MM.1S (cell line): ENCODE results near the gene ZNF763.
"Not testable (repeated sequence)": the region's sequence is repeated elsewhere in the genome, so short reads cannot be mapped to it uniquely, and the experiment has no call there.

ENCODE experiments used
- EZH2 ChIP-seq: fragments of 300-600 bp; sonication (generic); optimal IDR thresholded peaks from 2 replicates; pipeline ENCODE3; 2017; ENCODE audit warnings: low read depth, mild to moderate bottlenecking, antibody characterized with exemption, low read length, mixed read lengths
- TF ChIP-seq, protein P1 (sequence below): fragments of 300-600 bp; sonication (generic); IDR thresholded peaks from 2 replicates; pipeline ENCODE4 v1.5.1; 2016; ENCODE audit warnings: antibody characterized with exemption, low read length, mixed read lengths

DNA sequence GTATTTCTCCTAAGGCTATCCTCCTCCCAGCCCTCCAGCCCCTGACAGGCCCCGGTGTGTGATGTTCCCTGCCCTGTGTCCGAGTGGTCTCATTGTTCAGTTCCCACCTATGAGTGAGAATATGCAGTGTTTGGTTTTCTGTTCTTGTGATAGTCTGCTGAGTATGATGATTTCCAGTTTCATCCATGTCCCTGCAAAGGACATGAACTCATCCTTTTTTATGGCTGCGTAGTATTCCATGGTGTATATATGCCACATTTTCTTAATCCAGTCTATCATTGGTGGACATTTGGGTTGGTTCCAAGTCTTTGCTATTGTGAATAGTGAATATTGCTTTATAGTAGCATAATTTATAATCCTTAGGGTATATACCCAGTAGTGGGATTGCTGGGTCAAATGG is 29.0 kb upstream of the ZNF763 start:
- TF ChIP-seq, protein P1, sequence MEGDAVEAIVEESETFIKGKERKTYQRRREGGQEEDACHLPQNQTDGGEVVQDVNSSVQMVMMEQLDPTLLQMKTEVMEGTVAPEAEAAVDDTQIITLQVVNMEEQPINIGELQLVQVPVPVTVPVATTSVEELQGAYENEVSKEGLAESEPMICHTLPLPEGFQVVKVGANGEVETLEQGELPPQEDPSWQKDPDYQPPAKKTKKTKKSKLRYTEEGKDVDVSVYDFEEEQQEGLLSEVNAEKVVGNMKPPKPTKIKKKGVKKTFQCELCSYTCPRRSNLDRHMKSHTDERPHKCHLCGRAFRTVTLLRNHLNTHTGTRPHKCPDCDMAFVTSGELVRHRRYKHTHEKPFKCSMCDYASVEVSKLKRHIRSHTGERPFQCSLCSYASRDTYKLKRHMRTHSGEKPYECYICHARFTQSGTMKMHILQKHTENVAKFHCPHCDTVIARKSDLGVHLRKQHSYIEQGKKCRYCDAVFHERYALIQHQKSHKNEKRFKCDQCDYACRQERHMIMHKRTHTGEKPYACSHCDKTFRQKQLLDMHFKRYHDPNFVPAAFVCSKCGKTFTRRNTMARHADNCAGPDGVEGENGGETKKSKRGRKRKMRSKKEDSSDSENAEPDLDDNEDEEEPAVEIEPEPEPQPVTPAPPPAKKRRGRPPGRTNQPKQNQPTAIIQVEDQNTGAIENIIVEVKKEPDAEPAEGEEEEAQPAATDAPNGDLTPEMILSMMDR, result not testable (repeated sequence)
- TF ChIP-seq EZH2, result not testable (repeated sequence)
